Spleen (tissue), 7 donors: Measurements from ENCODE around the gene LASP1.

Experiments
- POLR2AphosphoS5 ChIP-seq, 3 donors: sonication (generic); formaldehyde crosslinking; IDR thresholded peaks; one replicate each; pipeline ENCODE4 v1.5.1; 2017; ENCODE audit warnings: antibody characterized with exemption in 3 of 3
- TF ChIP-seq, protein P1 (sequence below), 11 experiments: fragments of 200-600 bp in 7 of 11; fragments of 450-650 bp in 4 of 11; sonication (generic) in 4 of 11; IDR thresholded peaks in 8 of 11; conservative IDR thresholded peaks in 3 of 11; 1 replicate in 7 of 11; 2 replicates in 4 of 11; pipeline versions ENCODE4 v1.4.0 to v1.8.0; 2016 to 2021; ENCODE audit warnings: antibody characterized with exemption in 11 of 11, inconsistent platforms in 4 of 11, mild to moderate bottlenecking in 1 of 11
- donor health status: DM: no; HTN: no; CAD: no; lungs with moderate emphysema.
- donor health status: DM: no; HTN: no; CAD: no.
- donor health status: DM: no; HTN: no; CAD: no.

DNA sequence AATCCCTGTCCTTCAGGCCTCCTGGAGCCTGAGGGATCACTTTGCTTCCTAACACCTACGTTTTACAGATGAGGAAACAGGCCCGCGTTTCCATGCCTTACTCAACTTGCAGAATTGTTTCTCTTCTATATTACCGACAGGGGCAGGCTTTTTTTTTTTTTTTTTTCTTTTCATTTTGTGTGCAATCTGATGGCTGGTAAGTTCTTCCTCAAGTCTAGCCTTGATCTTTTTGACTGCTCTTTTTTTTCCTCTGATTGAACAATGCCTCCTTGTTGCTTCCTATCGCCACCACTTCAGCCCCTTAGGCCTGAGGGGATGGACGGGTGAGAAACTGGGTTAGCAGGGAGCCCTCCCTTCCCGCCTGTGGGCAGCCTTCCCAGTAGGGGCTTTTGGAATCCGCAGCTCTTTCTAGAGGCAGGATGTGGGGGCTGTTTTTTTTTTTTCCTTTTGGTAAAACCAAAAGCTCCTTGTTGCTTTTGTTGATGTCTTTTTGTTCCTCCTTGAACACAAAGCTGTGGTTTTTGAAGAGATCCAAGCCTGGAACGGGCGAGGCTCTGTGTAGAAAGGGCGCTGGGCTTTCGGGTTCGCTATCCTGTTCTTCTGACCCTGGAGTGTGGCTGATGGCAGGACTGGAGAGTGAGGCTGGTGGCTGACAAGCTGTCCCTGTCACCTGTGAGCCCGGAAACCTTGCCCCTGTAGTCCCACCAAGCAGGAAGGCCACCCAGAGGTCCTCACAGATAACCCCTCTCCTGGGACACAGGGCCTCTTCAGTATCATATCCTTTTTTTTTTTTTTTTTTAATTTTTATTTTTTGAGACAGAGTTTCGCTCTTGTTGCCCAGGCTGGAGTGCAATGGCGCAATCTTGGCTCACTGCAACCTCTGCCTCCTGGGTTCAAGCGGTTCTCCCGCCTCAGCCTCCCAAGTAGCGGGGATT lies 14.0 kb downstream of the LASP1 start:
- TF ChIP-seq, protein P1, sequence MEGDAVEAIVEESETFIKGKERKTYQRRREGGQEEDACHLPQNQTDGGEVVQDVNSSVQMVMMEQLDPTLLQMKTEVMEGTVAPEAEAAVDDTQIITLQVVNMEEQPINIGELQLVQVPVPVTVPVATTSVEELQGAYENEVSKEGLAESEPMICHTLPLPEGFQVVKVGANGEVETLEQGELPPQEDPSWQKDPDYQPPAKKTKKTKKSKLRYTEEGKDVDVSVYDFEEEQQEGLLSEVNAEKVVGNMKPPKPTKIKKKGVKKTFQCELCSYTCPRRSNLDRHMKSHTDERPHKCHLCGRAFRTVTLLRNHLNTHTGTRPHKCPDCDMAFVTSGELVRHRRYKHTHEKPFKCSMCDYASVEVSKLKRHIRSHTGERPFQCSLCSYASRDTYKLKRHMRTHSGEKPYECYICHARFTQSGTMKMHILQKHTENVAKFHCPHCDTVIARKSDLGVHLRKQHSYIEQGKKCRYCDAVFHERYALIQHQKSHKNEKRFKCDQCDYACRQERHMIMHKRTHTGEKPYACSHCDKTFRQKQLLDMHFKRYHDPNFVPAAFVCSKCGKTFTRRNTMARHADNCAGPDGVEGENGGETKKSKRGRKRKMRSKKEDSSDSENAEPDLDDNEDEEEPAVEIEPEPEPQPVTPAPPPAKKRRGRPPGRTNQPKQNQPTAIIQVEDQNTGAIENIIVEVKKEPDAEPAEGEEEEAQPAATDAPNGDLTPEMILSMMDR (IDR thresholded peaks at IDR 0.05 in 8 of 11, conservative IDR thresholded peaks at IDR 0.05 in 3 of 11): peak in 1 of 11 experiments; percentile 20
- TF ChIP-seq POLR2AphosphoS5 (IDR thresholded peaks at IDR 0.05): peak in 2 of 3 donors; percentile 14 to 28
